CD4-positive, alpha-beta T cell treated with Interleukin-2 at 100 ng/mL for 4 hours (primary cell): ENCODE measurements around the gene SPSB4.
A peak's percentile ranks its signal among the peaks of the same experiment; 100 is the strongest.
"Not testable (repeated sequence)": the region's sequence is repeated elsewhere in the genome, so short reads cannot be mapped to it uniquely, and the experiment has no call there.

ENCODE experiments used
- DNase-seq: peaks from one replicate; pipeline ENCODE4 v3.0.0-alpha.2; 2020; ENCODE audit warnings: low spot score

Gene SPSB4

DNA sequence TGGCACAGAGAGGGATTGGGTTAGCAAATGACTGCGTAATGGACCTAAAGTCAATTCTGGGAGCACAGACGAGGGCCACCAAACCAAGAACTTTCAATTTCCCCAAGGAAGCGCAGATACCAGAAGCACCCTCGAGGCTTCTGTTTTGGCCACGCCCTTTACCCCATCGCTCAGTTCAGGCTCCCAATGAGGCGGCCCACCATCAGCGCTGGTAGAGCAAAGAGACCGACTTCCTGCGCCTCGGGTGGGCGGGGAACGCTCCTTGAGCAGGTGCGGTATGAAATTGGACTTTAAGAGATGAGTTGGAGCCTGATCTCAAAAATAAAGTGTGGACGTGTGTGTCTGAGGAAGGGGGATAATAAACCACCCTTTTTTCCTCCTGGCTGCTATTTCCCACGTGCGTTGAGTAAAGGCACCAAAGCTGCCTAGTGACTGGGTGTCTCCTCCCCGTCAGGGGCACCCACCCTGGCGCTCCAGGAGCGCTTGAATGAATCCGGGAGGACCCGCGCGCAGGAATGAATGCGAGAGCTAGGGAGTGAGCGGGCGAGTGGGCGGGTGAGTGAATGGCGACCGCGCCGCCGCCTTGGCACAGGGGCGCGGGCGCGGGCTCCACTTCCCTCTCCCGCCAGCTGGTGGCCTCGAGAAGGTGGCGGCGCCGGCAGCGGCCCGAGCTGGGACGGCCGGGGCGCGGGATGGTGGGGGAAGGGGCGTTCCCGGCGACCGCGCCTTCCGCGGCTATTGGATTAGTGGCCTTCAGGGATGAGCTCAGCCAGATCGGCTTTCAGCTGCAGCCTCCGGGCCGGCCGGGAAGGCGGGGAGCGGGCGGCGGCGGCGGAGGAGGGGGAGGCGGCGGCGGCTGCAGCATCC is at the start of gene SPSB4:
TSS of gene SPSB4 (plus strand) at position 772 of the 867 bp plus-strand sequence. CDS start 14,758 bp downstream, outside the sequence.
- DNase-seq, result no peak

DNA sequence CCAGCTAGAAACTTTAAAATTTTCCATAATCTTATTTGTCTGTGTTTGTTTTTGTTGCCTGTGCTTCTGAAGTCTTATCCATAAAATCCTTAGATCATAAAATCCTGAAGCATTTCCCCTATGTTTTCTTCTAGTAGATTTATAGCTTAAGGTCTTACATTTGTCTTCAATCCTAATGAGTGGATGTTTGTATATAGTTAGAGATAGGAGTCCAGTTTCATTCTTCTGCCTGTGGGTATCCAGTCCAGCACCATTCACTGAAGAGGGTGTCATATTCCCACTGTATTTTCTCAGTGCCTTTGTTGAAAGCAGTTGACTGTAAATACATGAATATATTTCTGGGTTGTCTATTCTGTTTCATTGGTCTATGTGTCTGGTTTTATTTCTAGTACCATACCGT is 44.8 kb upstream of the SPSB4 start:
- no peak for DNase-seq

DNA sequence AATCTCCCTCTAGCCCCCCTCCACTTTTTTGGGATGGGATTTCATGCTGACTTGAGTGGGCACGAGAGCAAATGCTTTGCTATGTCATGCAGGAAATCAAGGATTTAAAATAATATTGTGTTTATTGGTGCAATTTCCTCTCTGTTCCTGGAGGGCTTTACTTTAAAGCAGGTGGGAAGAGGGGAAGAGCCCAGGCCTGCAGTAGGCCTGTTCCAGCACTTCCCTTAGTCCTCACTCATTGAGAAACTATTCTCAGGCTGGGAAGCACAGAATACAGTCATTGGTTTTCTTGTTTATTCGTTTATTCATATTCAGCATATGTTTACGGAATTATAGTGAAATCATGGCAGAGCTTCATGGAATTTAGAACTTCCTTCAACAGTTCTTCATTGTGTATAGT is 41.7 kb upstream of the SPSB4 start:
- DNase-seq, result no peak

DNA sequence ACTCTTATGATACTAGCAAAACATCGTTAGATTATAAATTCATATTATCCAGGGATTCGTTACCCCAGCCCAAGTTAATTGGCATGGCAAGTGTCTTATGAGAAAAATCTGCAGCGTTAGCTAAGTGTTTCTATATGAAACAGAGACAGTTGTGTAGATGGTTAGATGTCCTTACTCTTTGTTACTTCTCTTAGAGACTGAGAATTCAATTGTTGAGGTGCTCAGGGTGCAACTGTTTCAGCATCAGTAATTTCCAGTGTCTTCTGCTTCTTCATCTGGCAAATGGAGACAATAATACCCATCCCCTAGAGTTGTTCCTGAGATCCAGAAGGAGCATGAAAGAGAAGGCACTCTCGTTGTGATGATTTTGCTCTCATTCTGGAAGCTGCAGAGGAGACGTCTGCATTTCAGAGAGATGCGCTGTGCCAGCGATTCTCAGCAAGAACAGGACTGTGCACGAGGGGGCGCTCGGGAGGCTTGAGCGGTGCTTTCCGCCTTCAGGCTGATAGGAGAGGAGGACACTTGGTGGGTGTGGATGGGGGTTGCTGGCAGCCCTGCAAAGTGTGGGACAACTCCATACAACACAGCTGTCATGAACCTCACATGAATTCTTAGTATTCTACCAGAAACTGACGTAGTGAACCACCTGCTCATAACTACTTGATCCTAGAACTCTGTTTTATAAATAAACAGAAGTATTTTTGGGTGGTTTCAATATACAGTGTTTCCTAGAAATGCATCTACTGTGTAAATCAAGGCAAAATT is 39.7 kb upstream of the SPSB4 start:
- DNase-seq, result peak; percentile 59

DNA sequence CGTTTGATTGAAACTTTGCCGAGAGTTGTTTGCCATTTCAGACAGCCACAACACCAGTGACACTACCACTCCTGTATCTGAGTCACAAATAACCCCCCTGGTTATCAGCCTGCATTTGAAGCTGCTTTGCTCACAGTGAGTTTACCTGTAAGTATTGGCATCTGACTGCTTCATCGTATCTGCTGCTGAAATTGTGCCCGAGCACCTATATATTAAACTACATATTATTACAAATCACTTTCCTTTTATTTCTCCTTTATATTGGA is 39.2 kb upstream of the SPSB4 start:
- DNase-seq, result peak; percentile 11

DNA sequence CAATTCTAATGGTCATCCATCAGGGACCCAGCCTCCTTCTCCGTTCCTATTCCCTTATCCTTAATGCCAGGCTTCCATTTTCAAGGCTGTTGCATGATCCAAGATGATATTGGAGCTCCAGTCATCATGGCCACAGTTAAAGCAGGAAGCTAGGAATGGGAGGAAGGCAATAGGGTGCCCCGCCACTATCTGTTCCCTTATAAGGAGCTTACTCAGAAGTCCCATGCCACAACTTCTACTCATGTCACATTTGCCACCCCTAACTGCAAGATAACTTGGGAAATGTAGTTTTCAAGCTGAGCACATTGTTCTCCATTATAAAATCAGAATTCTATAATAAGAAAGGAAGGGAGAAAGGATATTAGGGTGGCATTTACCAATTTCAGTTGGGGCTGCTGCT is 38.6 kb upstream of the SPSB4 start:
- no peak for DNase-seq

DNA sequence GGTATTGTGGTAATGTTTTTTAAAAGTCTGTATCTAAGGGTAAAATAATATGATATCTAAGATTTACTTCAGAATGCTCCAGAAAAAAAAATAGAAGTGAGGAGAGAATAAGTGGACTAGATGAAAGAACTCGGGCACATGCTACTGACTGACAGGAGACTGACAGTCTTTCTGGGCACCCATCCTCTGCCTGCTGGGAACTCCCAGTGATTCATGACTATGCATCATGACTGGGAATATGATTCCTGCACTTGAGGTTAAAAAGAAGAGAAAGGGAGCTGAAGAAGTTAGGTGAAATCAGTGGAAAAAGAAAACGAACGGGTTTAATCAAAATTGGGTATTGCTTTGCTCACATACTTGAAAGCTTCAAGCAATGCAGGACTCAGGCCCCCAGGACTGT is 35.7 kb upstream of the SPSB4 start:
- no peak for DNase-seq

GRCh38 chr3:141017366-141018322 is 33.5 kb upstream of the SPSB4 start:
- not testable (repeated sequence) for DNase-seq

GRCh38 chr3:141019244-141019643 is 31.9 kb upstream of the SPSB4 start:
- no peak for DNase-seq

GRCh38 chr3:141020143-141020830 is 30.9 kb upstream of the SPSB4 start:
- DNase-seq, result no peak

DNA sequence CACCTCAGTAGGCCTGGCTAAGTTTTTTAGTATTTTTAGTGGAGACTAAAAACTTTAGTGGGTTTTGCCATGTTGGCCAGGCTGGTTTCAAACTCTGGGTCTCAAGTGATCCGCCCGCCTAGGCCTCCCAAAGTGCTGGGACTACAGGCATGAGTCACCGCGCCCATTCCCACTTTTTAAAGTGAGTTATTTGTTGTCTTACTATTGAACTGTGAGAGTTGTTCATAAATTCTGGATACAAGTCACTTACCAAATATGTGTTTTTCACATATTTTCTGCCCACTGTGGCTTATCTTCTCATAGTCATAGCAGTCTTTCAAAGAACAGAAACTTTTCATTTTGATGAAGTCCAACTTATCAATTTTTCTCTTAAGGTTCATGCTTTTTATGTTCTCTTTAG is 29.9 kb upstream of the SPSB4 start:
- DNase-seq, result no peak

GRCh38 chr3:141030296-141030695 is 20.9 kb upstream of the SPSB4 start:
- no peak for DNase-seq

DNA sequence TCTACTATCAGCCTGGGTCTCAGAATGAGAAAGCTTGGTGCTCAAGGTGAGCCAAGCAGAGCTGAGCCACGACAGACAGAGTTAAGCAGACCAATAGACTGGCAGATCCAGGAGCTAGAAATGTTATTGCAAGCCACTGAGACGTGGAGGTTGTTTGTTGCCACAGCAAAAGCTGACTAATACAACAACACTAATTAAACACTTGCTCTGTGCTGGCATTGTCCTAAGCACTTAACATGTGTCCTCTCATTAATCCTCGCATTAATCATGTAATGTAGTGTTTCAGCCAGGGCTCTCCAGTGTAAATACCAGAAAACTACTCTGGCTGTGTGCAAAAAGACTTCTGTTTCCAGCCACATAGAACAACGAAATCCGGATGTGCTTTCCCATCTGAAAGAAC is 11.6 kb upstream of the SPSB4 start:
- DNase-seq, result no peak

GRCh38 chr3:141044695-141045641 is 6.2 kb upstream of the SPSB4 start:
- no peak for DNase-seq

- no peak for DNase-seq
Observed at GRCh38 chr3:141045849-141046248, 5.3 kb upstream of the SPSB4 start.

GRCh38 chr3:141047168-141047567 is 4.0 kb upstream of the SPSB4 start:
- no peak for DNase-seq

- DNase-seq, result no peak
Observed at GRCh38 chr3:141049681-141050080, 1.5 kb upstream of the SPSB4 start.

DNA sequence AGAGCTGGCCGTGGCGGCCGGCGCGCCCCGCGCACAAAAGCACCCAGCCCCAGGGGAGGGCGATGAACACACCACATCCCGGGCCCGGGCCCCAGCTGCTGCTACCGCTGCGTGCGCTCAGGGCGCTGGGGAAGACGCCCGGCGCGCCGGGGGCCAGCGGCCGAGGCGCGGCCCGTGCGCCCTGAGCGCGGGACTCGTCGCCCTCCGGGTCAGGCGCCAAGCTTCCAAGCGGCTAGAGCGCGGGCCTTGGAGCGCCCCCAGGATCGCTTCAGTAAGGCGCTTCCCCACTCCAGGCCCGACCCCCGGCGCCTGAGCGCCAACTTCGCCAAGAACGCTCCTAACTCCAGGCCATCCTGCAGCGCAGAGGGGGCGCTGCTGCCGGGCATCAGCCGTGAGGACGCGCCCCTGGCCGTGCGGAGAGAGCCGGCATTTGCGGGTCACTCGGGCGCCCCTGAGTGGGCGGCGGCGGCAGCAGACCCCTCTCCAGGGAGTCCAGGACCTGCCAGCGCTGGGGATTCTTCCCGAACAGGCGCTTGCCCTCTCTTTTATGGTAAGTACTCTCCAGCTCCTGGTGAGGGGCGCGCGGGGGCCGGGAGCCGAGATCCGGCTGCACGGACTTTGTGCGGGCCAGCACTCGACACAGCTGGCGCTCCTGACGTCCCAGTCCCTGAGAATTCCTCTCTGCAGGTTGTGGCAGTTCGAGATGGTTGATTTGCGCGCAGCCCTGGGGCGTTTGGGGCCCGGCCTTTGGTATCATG is 475 bp downstream of the SPSB4 start:
- DNase-seq, result no peak

DNA sequence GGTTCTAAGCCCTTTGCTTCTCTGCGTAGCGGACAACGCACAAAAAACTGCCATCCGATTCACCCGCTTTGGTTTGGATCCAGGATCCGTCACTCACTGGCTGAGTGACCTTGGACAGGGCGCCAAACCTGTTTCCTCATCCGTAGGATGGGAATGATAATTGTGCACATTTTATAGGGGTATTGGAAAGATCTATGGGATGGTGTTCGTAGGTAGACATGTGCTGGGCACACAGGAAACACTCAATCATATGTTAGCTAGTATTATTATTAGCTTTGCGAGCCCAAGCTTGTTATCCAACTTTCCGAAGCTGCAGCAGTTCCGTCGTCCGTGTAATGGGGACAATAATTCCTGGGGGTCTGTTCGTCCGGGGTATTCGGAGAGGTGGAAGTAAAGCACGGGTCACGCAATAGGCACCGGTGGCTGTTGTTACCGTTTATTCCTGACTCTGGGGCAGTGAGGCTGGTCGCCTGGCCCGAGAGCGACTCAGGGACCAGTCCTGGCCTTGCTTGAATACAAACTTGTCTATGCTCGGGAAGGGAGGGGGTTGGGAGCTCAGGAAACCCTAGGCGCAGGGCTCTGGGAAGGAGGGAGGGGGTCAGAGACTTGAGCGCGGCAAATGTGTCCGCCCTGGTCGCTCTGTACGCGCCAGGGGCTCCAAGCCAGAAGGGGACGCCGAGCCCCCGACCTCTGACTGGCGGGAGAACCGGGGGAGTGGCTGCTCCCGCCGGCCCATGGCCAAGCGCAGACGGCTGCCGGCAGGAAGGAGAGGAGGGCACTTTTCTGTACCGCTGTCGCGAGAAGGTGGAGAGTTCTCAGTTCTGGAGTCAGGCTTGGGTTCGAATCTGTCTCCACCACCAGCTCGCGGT is 1.3 kb downstream of the SPSB4 start:
- DNase-seq, result no peak
